Sigmoid colon (tissue), 7 donors: ENCODE data around the gene ACBD6. TPM values are rescaled to one million over a fixed set of nuclear protein-coding genes. Genes with fewer than 3 reads are reported as not detected.

ENCODE experiments used
- DNase-seq: peaks from one replicate; pipeline ENCODE4 v3.0.0-alpha.2; 2019
- H3K27ac ChIP-seq, 4 donors: fragments of 200-600 bp; sonication (generic); one replicate each; pipeline ENCODE4 v1.5.1; 2016 to 2019; ENCODE audit warnings: mild to moderate bottlenecking in 1 of 4
- H3K27me3 ChIP-seq, 3 donors: fragments of 200-600 bp; sonication (generic); one replicate each; pipeline ENCODE4 v1.5.1; 2019; ENCODE audit warnings: mild to moderate bottlenecking in 1 of 3
- H3K36me3 ChIP-seq, 4 donors: fragments of 200-600 bp; sonication (generic); one replicate each; pipeline ENCODE4 v1.5.1; 2016 to 2019
- H3K4me1 ChIP-seq, 4 donors: fragments of 200-600 bp; sonication (generic); one replicate each; pipeline ENCODE4 v1.5.1; 2017 to 2019
- H3K4me3 ChIP-seq, 4 donors: fragments of 200-600 bp; sonication (generic); one replicate each; pipeline ENCODE4 v1.5.1; 2017 to 2019; ENCODE audit warnings: mild to moderate bottlenecking in 2 of 4, moderate library complexity in 1 of 4
- H3K9me3 ChIP-seq, 4 donors: fragments of 200-600 bp in 3 of 4; sonication (generic) in 3 of 4; one replicate each; pipeline versions ENCODE4 v1.5.1 to v1.6.1; 2013 to 2019
- EP300 ChIP-seq, 4 donors: sonication (generic); formaldehyde crosslinking; IDR thresholded peaks; one replicate each; pipeline ENCODE4 v1.6.1; 2017; ENCODE audit warnings: antibody characterized with exemption in 4 of 4
- POLR2A ChIP-seq, 2 donors: fragments of 450-650 bp; IDR thresholded peaks; one replicate each; pipeline ENCODE4 v1.6.1; 2016; ENCODE audit warnings: antibody characterized with exemption in 2 of 2, mild to moderate bottlenecking in 2 of 2, moderate library complexity in 2 of 2
- POLR2AphosphoS5 ChIP-seq, 4 donors: sonication (generic); formaldehyde crosslinking; IDR thresholded peaks; one replicate each; pipeline ENCODE4 v1.6.1; 2017; ENCODE audit warnings: antibody characterized with exemption in 4 of 4
- WGBS, 2 donors: extraction: QIAGEN DNeasy Blood & Tissue Kit; methylation state at CpG; one replicate each; pipeline ENCODE4 v1.1.7; 2013; 5-methylcytosine and 5-hydroxymethylcytosine counted together
- intact Hi-C: fragments of 100-400 bp; cut with DNase I; formaldehyde crosslinking; loops from one replicate; pipeline ENCODE4 v1.15.1; 2023
- polyA plus RNA-seq, 3 donors: library from polyadenylated mRNA; stranded (reverse); fragments of 200-250 nt; gene quantifications; one replicate each; pipeline ENCODE4 v1.2.3, GENCODE V29; 2013
- total RNA-seq, 4 donors: library from RNA; depleted of rRNA; stranded (reverse); fragments of >200 nt; gene quantifications; one replicate each; pipeline ENCODE4 v1.1.0, GENCODE V29; 2016
- TF ChIP-seq, protein P1 (sequence below), 4 experiments: fragments of 450-650 bp in 3 of 4; fragments of 200-600 bp in 1 of 4; IDR thresholded peaks; one replicate each; pipeline ENCODE4 v1.5.1; 2016 to 2019; ENCODE audit warnings: antibody characterized with exemption in 4 of 4, mild to moderate bottlenecking in 3 of 4, moderate library complexity in 2 of 4
- donor health status: healthy with polysubstance abuse.
- donor health status: Bipolar disorder and iron deficiency.
- donor health status: healthy.

The ACBD6 gene
- total and polyA plus RNA-seq, 7 donors = 11.4 to 40.8 (median 35.5) TPM

DNA sequence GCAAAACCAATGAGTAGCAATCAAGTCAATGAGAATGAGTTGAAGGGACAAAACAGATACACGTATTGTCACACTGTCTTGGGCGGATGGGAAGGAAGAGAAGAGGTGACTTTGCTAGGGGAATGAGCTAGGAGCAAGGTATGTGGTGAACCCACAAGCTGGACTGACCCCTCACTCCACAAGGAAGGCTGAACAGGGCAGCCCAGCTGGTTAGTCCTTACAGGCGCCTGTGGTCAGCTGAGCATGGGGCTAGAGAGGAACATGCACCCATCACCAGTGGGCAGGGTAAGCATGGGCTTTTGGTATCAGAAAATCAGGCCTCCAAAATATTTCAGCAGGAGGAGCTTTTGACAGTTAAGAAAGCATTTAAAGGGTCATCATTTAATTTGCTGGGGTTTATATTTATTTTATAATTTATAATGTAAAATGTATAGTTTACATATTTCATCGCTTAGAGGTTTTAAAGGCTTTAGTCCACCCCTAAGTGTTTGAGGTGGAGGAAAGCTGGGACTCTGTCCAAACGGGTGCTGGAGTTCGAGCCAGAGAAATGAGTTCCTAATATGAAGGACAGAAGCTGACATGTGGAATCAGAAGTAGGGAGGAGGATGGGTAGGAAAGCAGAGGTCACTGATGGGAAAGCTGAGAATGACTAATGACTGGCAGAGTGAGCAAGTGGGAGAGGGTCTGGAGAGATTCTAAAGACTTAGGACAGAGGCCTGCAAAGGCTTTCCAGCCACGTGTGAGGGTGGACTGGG is 22.0 kb upstream of the ACBD6 start:
- WGBS, 2 donors = 81 to 86% methylated on average over 7 of the region's 7 CpGs

DNA sequence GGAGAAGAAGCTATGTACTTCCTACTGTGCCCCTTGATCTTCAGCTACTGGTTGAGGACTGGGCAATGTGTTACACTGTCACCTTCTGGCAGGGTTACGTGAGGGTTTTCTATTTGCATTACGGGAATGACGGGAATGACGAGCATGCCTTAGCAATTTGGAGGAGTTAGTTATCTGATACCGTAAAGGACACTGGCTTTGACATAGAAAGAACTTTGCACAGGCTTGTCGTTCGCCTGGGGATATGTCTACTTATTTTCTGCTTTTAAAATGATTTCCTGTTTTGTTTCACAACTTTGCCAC is 19.8 kb upstream of the ACBD6 start:
- Histone ChIP-seq H3K36me3 (no peaks in the 10 kb centered on the region), H3K9me3 (no peaks in the 10 kb centered on the region), H3K27ac (no peak overlapping the region), H3K27me3 (no peaks in the 10 kb centered on the region), H3K4me1 (no peaks in the 10 kb centered on the region), H3K4me3 (no peak overlapping the region)
- no peak for DNase-seq
- WGBS, 2 donors = 88 to 89% methylated on average over 7 of the region's 7 CpGs
- no peak for TF ChIP-seq EP300 (IDR thresholded peaks at IDR 0.05)
- TF ChIP-seq POLR2A (IDR thresholded peaks at IDR 0.05) = no peak
- TF ChIP-seq POLR2AphosphoS5 (IDR thresholded peaks at IDR 0.05) = no peak
- TF ChIP-seq, protein P1, sequence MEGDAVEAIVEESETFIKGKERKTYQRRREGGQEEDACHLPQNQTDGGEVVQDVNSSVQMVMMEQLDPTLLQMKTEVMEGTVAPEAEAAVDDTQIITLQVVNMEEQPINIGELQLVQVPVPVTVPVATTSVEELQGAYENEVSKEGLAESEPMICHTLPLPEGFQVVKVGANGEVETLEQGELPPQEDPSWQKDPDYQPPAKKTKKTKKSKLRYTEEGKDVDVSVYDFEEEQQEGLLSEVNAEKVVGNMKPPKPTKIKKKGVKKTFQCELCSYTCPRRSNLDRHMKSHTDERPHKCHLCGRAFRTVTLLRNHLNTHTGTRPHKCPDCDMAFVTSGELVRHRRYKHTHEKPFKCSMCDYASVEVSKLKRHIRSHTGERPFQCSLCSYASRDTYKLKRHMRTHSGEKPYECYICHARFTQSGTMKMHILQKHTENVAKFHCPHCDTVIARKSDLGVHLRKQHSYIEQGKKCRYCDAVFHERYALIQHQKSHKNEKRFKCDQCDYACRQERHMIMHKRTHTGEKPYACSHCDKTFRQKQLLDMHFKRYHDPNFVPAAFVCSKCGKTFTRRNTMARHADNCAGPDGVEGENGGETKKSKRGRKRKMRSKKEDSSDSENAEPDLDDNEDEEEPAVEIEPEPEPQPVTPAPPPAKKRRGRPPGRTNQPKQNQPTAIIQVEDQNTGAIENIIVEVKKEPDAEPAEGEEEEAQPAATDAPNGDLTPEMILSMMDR (IDR thresholded peaks at IDR 0.05) = no peak
- intact Hi-C loops = no loop called here

More for the DNA sequence above, 22.0 kb upstream of the ACBD6 start:
- Histone ChIP-seq H3K9me3 (no peaks in the 10 kb centered on the region), H3K27ac (no peak overlapping the region), H3K4me3 (no peak overlapping the region), H3K4me1 (no peaks in the 10 kb centered on the region), H3K36me3 (no peaks in the 10 kb centered on the region), H3K27me3 (no peaks in the 10 kb centered on the region)
- no peak for TF ChIP-seq POLR2AphosphoS5 (IDR thresholded peaks at IDR 0.05)
- TF ChIP-seq, protein P1 (IDR thresholded peaks at IDR 0.05) = no peak
- no peak for TF ChIP-seq POLR2A (IDR thresholded peaks at IDR 0.05)
- TF ChIP-seq EP300 (IDR thresholded peaks at IDR 0.05) = no peak
- intact Hi-C loops = no loop called here
- DNase-seq = no peak

DNA sequence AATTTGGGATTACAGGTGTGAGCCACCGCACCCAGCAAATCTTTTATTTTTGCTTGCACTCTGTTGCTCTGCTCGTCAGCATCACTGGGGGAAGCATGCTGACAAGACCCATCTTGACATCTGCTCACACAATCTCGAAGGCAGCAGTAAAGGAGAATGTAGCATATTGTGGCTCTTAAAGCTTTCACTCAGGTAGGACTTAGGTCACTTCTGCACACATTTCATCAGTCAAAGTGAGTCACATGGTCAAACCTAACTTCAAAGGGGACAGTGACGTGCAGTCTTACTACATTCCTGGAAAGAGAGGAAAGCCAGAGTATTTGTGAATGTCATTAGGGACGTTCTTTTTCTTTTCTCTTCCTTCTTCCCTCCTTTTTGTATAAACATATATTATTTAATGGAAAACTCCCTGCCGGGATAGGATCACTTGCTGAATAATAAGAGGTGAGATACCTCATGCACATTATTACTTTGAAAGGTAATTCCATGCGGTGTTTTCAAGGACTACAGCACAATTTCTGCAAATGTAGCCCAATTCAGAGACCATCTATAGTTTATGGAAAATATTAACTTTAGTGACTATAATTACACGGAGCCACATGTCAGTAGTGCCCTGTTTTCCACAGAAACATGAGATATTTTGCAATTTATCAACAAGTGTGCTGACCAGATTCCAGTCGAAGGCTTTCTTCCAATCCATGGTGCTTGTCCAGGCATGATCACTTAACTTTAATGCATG is 19.3 kb upstream of the ACBD6 start:
- DNase-seq = no peak
- Histone ChIP-seq H3K27me3 (no peaks in the 10 kb centered on the region), H3K4me1 (no peaks in the 10 kb centered on the region), H3K36me3 (no peaks in the 10 kb centered on the region), H3K4me3 (no peak overlapping the region), H3K9me3 (no peaks in the 10 kb centered on the region), H3K27ac (no peak overlapping the region)
- TF ChIP-seq POLR2AphosphoS5 (IDR thresholded peaks at IDR 0.05) (no peak), POLR2A (IDR thresholded peaks at IDR 0.05) (no peak), EP300 (IDR thresholded peaks at IDR 0.05) (no peak)
- TF ChIP-seq, protein P1 (IDR thresholded peaks at IDR 0.05) = no peak
- 72 to 73% methylated on average over 9 of the region's 9 CpGs for WGBS, 2 donors
- intact Hi-C loops = no loop called here

DNA sequence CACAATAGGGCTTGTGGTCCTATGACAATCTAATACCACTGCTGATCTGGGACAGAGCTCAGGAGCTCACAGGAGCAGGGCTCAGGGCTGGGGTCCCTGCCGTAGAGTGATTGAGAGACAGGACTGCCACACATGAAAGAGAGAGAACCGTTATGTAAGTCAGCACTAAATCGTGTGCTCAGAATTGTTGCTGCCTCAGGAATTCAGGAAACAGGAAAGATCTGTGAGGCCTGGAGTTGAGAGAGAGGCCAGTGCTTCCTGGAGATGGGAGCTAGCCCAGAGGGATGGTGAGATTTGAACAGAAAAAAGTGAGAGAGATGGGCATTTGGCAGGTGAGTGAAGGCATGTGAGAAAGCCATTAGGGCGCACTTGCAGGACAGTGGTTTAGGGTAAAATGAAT is 17.5 kb upstream of the ACBD6 start:
- intact Hi-C loops = loop anchor here (5.0 to 10.0 kb wide), 3 partner anchors 342 to 647 kb away; no protein-coding TSS in a partner anchor
- TF ChIP-seq POLR2AphosphoS5 (IDR thresholded peaks at IDR 0.05) (no peak), POLR2A (IDR thresholded peaks at IDR 0.05) (no peak), EP300 (IDR thresholded peaks at IDR 0.05) (no peak)
- TF ChIP-seq, protein P1 (IDR thresholded peaks at IDR 0.05) = no peak
- 56 to 61% methylated on average over 4 of the region's 4 CpGs for WGBS, 2 donors
- H3K4me1 ChIP-seq = peaks cover 0 to 9% (median 0%) of the 10 kb centered on the region in 4 donors
- no peaks in the 10 kb centered on the region for H3K9me3 ChIP-seq
- no peak overlapping the region for H3K27ac ChIP-seq
- H3K27me3 ChIP-seq = no peaks in the 10 kb centered on the region
- no peak for DNase-seq
- no peak overlapping the region for H3K4me3 ChIP-seq
- no peaks in the 10 kb centered on the region for H3K36me3 ChIP-seq
